A549 (cell line): ENCODE results near the gene FGF8. TPM values are rescaled to one million over a fixed set of nuclear protein-coding genes. Genes with fewer than 3 reads are reported as not detected.

Experiments
- ATAC-seq, 2 experiments: fragments of 200-7000 bp in 1 of 2; fragments of >200 bp in 1 of 2; cut with Nextera tagmentation in 1 of 2; cut with Tn5 transposase in 1 of 2; 3 replicates each; pipeline versions ENCODE4 v1.8.0 to v1.9.1; 2018 to 2020; ENCODE audit warnings: mild to moderate bottlenecking in 1 of 2, moderate library complexity in 1 of 2
- CTCF ChIA-PET: fragments of 300-600 bp; sonication (Branson Sonifier 250); formaldehyde crosslinking; extraction: SDS; loops from one replicate; lab custom pipeline; 2021; ENCODE audit warnings: antibody characterized with exemption, inconsistent platforms; lab: Yijun Ruan, JAX
- POLR2A ChIA-PET: fragments of 350-600 bp; formaldehyde crosslinking; extraction: SDS; loops from one replicate; lab custom pipeline; 2021; ENCODE audit warnings: antibody characterized with exemption, inconsistent platforms; lab: Yijun Ruan, JAX
- DNase-seq, 2 experiments: peaks; one replicate each; pipeline versions ENCODE4 v3.0.0 to v3.0.0-alpha.2; 2011 to 2016; ENCODE audit warnings: low read depth in 1 of 2, low spot score in 1 of 2
- FAIRE-seq: peaks from 2 replicates; lab custom pipeline; 2011; peaks lifted over from hg19 to GRCh38; lab: Jason Lieb, UNC
- H3K27ac ChIP-seq, 2 experiments: fragments of >200 bp; sonication (Bioruptor Twin); formaldehyde crosslinking; 3 replicates each; pipeline ENCODE4 v1.5.1; 2016 to 2017
- H3K4me1 ChIP-seq: fragments of >200 bp; sonication (Bioruptor Twin); formaldehyde crosslinking; 3 replicates; pipeline ENCODE4 v1.6.1; 2016
- H3K4me2 ChIP-seq: fragments of >200 bp; sonication (Bioruptor Twin); formaldehyde crosslinking; 3 replicates; pipeline ENCODE4 v1.6.1; 2016
- H3K4me3 ChIP-seq: fragments of >200 bp; sonication (Bioruptor Twin); formaldehyde crosslinking; 3 replicates; pipeline ENCODE4 v1.5.1; 2016
- H3K9me3 ChIP-seq: fragments of >200 bp; sonication (Bioruptor Twin); formaldehyde crosslinking; 3 replicates; pipeline ENCODE4 v1.6.1; 2016
- BHLHE40 ChIP-seq: IDR thresholded peaks from 2 replicates; pipeline ENCODE4 v1.6.1; 2012; ENCODE audit warnings: low read depth, low read length, inconsistent platforms
- CBX8 ChIP-seq: fragments of 200-600 bp; sonication (generic); IDR thresholded peaks from 2 replicates; pipeline ENCODE4 v1.6.1; 2016
- CHD4 ChIP-seq: fragments of 200-600 bp; sonication (generic); IDR thresholded peaks from 2 replicates; pipeline ENCODE4 v1.6.1; 2016; ENCODE audit warnings: antibody characterized with exemption, mild to moderate bottlenecking, borderline replicate concordance
- EHF ChIP-seq: fragments of 250-450 bp; sonication (Bioruptor Pico); IDR thresholded peaks from 2 replicates; pipeline ENCODE4 v1.5.0; 2020; ENCODE audit warnings: mild to moderate bottlenecking
- ESRRA ChIP-seq: fragments of 150-350 bp; IDR thresholded peaks from 2 replicates; pipeline ENCODE4 v1.6.1; 2014; ENCODE audit warnings: mild to moderate bottlenecking, low read length, borderline replicate concordance
- GATA3 ChIP-seq: IDR thresholded peaks from 2 replicates; pipeline ENCODE4 v1.6.1; 2012; ENCODE audit warnings: borderline replicate concordance
- HEYL ChIP-seq: fragments of 250-450 bp; sonication (Bioruptor Pico); IDR thresholded peaks from 2 replicates; pipeline ENCODE4 v1.8.0; 2021; ENCODE audit warnings: mild to moderate bottlenecking, moderate library complexity
- HOXB13 ChIP-seq: fragments of 250-450 bp; sonication (Bioruptor Pico); IDR thresholded peaks from 2 replicates; pipeline ENCODE4 v1.5.0; 2020; ENCODE audit warnings: low read depth, mild to moderate bottlenecking, moderate library complexity
- JUN ChIP-seq, 2 experiments: fragments of >200 bp; sonication (Bioruptor Twin); formaldehyde crosslinking; IDR thresholded peaks; 2 replicates in 1 of 2; 3 replicates in 1 of 2; pipeline ENCODE4 v1.6.1; 2016 to 2017
- MAFK ChIP-seq: fragments of 450-650 bp; IDR thresholded peaks from 2 replicates; pipeline ENCODE4 v1.6.1; 2014; ENCODE audit not compliant: partially characterized antibody
- MYC ChIP-seq: IDR thresholded peaks from 2 replicates; pipeline ENCODE4 v1.6.1; 2012; ENCODE audit warnings: mild to moderate bottlenecking, inconsistent platforms, low read length, improper control_type of control experiment, borderline replicate concordance
- NFE2L2 ChIP-seq: fragments of 150-350 bp; conservative IDR thresholded peaks from 2 replicates; pipeline ENCODE4 v1.6.1; 2014; ENCODE audit warnings: low read length
- NPAS2 ChIP-seq: fragments of 250-450 bp; sonication (Bioruptor Pico); IDR thresholded peaks from 2 replicates; pipeline ENCODE4 v1.8.0; 2022; ENCODE audit warnings: mild to moderate bottlenecking, moderate library complexity, borderline replicate concordance
- NR3C1 ChIP-seq: fragments of >200 bp; sonication (Bioruptor Twin); formaldehyde crosslinking; IDR thresholded peaks from 3 replicates; pipeline ENCODE4 v1.6.1; 2017
- POLR2A ChIP-seq: IDR thresholded peaks from 2 replicates; pipeline ENCODE4 v1.6.1; 2012; ENCODE audit warnings: mild to moderate bottlenecking, low read length
- POLR2AphosphoS2 ChIP-seq: conservative IDR thresholded peaks from 2 replicates; pipeline ENCODE4 v1.6.1; 2012; ENCODE audit warnings: low read length, improper control_type of control experiment, inconsistent platforms
- RAD21 ChIP-seq, 2 experiments: fragments of >200 bp in 1 of 2; sonication (Bioruptor Twin) in 1 of 2; formaldehyde crosslinking in 1 of 2; IDR thresholded peaks in 1 of 2; conservative IDR thresholded peaks in 1 of 2; 2 replicates in 1 of 2; 3 replicates in 1 of 2; pipeline ENCODE4 v1.6.1; 2012 to 2018; ENCODE audit warnings: inconsistent platforms in 1 of 2
- RNF2 ChIP-seq: fragments of 200-600 bp; sonication (generic); IDR thresholded peaks from 2 replicates; pipeline ENCODE4 v1.6.1; 2016; ENCODE audit warnings: low read depth, mild to moderate bottlenecking, antibody characterized with exemption, moderate library complexity, borderline replicate concordance
- SMC3 ChIP-seq: fragments of >200 bp; sonication (Bioruptor Twin); formaldehyde crosslinking; IDR thresholded peaks from 3 replicates; pipeline ENCODE4 v1.6.1; 2018; ENCODE audit warnings: inconsistent platforms
- SREBF2 ChIP-seq: fragments of 450-650 bp; IDR thresholded peaks from 2 replicates; pipeline ENCODE4 v1.6.1; 2014; ENCODE audit warnings: mild to moderate bottlenecking, moderate library complexity
- TP53 ChIP-seq: fragments of 250-450 bp; sonication (Bioruptor Pico); IDR thresholded peaks from 2 replicates; pipeline ENCODE4 v1.5.0; 2021; ENCODE audit warnings: mild to moderate bottlenecking, moderate library complexity
- ZNF302 ChIP-seq: fragments of 250-450 bp; sonication (Bioruptor Pico); IDR thresholded peaks from 2 replicates; pipeline ENCODE4 v1.9.0; 2021; ENCODE audit warnings: inconsistent platforms, mild to moderate bottlenecking, moderate library complexity
- WGBS: methylation state at CpG from one replicate; pipeline ENCODE4 v1.1.6; 2017; ENCODE audit errors: missing lambda C conversion rate; 5-methylcytosine and 5-hydroxymethylcytosine counted together
- polyA plus RNA-seq, 4 experiments: library from polyadenylated mRNA; depleted of rRNA in 3 of 4; stranded (reverse); fragments of >200 nt; fragmentation: RNase III in 1 of 4; extraction: RNeasy Plus Mini Kit Qiagen cat#74134 plus additional on column Dnase treatment in 1 of 4; gene quantifications; 2 replicates in 3 of 4; 3 replicates in 1 of 4; pipeline ENCODE4 v1.2.3, GENCODE V29; 2011 to 2017
- TF ChIP-seq, protein P1 (sequence below): fragments of 250-450 bp; sonication (Bioruptor Pico); IDR thresholded peaks from 2 replicates; pipeline ENCODE4 v1.5.0; 2020; ENCODE audit warnings: low read depth, mild to moderate bottlenecking, moderate library complexity
- TF ChIP-seq, protein P2 (sequence below): fragments of 450-650 bp; IDR thresholded peaks from 2 replicates; pipeline ENCODE4 v1.6.1; 2014; ENCODE audit warnings: antibody characterized with exemption
- TF ChIP-seq, protein P3 (sequence below): IDR thresholded peaks from 2 replicates; pipeline ENCODE4 v1.6.1; 2012; ENCODE audit warnings: low read depth, borderline replicate concordance
- TF ChIP-seq, protein P4 (sequence below): IDR thresholded peaks from 2 replicates; pipeline ENCODE4 v1.6.1; 2012

Gene FGF8
- polyA plus RNA-seq, 2 of the 4 experiments (the other 2 are of a cell fraction), result 0.12 TPM; not detected in 1

DNA sequence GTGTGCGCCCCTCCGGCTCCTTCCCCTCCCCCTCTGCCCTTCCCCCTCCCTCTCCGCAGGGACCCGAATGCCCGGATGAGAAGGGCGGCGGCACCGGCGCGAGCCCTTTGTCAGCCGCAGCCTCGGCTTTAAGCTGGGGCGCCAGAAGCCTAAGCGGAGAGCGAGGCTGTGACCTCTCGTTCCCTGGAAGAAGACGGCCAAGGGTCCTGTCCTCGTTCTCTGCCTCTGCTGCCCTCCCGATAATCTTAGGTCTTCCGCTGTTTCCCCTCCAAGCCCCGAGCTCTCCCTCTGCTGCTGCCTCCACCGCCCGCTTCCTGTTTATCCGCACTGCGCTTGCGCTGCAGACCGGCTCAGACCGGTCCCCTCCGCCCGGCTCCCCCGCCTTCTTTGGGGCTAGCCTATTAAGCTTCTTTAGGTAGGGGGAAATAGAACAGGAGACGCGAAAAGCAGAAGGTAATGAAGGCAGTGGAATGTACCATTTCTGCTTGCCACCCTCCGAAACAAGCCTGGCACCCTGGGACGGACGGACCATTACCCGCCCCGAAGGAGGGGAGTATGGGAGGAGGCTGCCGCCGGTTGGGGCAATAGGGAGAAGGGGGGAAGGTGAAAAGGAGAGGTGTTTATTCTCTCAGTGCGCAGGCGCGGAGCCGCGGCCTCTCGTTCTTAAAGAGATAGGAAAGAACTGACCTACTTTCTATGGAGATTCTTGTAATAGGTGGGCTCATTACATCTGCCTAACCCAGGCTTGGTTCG lies 42.4 kb upstream of the FGF8 start, which contains the start of gene OGA (continued):
- no peak for TF ChIP-seq NR3C1
- TF ChIP-seq EHF, result no peak
- no peak for TF ChIP-seq HOXB13 (CRISPR knock-in tag)
- no peak for TF ChIP-seq MYC
- peak; percentile 86 for TF ChIP-seq POLR2A
- peak; percentile 91 for TF ChIP-seq BHLHE40
- TF ChIP-seq, protein P1, sequence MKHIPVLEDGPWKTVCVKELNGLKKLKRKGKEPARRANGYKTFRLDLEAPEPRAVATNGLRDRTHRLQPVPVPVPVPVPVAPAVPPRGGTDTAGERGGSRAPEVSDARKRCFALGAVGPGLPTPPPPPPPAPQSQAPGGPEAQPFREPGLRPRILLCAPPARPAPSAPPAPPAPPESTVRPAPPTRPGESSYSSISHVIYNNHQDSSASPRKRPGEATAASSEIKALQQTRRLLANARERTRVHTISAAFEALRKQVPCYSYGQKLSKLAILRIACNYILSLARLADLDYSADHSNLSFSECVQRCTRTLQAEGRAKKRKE (CRISPR knock-in tag), result no peak
- TF ChIP-seq GATA3, result peak; percentile 91
- TF ChIP-seq, protein P2, sequence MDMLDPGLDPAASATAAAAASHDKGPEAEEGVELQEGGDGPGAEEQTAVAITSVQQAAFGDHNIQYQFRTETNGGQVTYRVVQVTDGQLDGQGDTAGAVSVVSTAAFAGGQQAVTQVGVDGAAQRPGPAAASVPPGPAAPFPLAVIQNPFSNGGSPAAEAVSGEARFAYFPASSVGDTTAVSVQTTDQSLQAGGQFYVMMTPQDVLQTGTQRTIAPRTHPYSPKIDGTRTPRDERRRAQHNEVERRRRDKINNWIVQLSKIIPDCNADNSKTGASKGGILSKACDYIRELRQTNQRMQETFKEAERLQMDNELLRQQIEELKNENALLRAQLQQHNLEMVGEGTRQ, result no peak
- TF ChIP-seq ESRRA, result no peak
- no peak for TF ChIP-seq HEYL (CRISPR knock-in tag)
- peak; percentile 76 to 93; a peak in 4 of 5 replicates for TF ChIP-seq JUN (IDR thresholded peaks at IDR 0.05)
- TF ChIP-seq POLR2AphosphoS2, result no peak
- TF ChIP-seq, all 56 proteins: peak for 15

DNA sequence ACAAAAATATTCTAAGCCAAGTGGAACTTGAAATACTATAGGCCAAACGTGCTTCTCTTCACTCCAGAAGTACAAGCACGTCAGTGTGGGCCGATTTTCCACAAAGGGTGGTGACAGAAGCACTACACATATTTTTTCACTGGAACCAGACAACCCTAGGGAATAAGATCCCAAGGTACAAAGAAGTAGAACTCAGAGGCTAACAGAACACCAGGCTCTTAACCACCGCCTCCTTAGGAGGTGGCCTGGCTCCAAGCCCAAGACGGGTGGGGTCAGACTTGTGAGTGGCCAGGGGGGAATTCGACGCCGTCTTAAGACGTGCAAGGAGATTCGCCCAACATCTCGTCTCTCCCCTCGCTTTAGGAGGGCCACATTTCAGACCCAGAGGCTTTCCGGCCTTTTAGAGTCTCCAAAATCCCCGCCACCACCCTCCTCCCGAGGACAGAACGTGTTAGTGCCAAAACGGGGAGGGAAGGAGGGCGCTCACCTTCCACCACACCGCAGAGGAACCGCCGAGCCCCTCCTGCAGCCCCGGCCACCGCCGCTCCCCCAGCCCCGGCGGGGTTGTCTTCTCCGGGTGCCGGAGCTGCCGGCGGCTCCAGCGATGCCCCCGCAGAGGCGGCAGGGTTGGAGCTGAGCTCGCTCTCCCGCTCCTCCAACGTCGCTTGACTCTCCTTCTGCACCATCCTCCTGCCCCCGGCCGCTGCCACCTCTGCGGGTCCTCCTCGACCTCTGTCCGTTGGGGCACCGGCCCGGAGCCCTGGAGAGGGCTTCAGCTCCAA lies 41.6 kb upstream of the FGF8 start:
- no peak for FAIRE-seq
- Histone ChIP-seq H3K4me3 (peak overlapping the region; percentile 96), H3K9me3 (no peaks in the 10 kb centered on the region), H3K4me2 (peak overlapping the region; percentile 89), H3K4me1 (peaks cover 30% of the 10 kb centered on the region), H3K27ac (peak overlapping the region; percentile 95 to 97)
- CTCF ChIA-PET, result interaction anchor here (0.6 to 5.6 kb wide), 12 partner anchors 8 to 193 kb away, joined by 3 to 47 read pairs (median 4); no protein-coding TSS in a partner anchor
- POLR2A ChIA-PET, result interaction anchor here (0.6 to 2.0 kb wide), 20 partner anchors 10 to 463 kb away, joined by 3 to 24 read pairs (median 4); partner anchors contain the start of genes ARMH3, BTRC, KCNIP2 and NOLC1
- peak; percentile 63 to 75 for ATAC-seq
- DNase-seq, result peak; percentile 74 to 91
- 1% methylated on average over 31 of the region's 44 CpGs for WGBS
- TF ChIP-seq JUN (IDR thresholded peaks at IDR 0.05), result 0 out of 5 replicates have a peak, but pooled peaks of 1 of the 2 experiments have one; percentile 6
- TF ChIP-seq TP53 (CRISPR knock-in tag), result 0 out of 2 replicates have a peak, but pooled peaks have one; percentile 24
- no peak for TF ChIP-seq ESRRA

DNA sequence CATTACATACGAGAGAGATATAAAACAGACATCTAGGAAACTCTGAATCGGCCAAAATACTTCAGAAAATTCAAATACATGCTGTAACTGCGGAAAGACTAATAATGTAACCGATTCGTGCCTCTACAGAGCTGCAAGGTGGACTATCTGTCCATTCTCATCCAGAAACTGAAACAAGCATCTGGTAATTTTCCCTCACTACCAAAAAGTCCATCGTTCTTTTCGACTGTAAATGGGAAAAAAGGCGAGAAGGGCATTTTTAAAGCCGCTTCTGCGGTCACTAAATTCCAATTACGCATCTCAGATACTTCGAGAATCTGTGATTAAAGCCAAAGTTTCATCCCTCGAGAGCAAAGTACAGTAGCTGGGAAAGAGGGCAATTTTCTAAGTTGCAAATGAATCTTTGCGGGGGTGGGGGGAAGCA lies 41.0 kb upstream of the FGF8 start:
- WGBS, result 2% methylated on average over 14 of the region's 14 CpGs
- H3K4me1 ChIP-seq, result peaks cover 30% of the 10 kb centered on the region
- DNase-seq, result no peak

More for the DNA sequence above, 41.0 kb upstream of the FGF8 start:
- ChIA-PET POLR2A (interaction anchor here (2.0 kb wide), 1 partner anchor 34 kb away, joined by 24 read pairs; the partner anchor contains the start of gene NPM3), CTCF (interaction anchor here (1.0 kb wide), 2 partner anchors 11 to 193 kb away, joined by 3 to 5 read pairs; no protein-coding TSS in a partner anchor)
- H3K4me3 ChIP-seq, result peak overlapping the region; percentile 96
- H3K9me3 ChIP-seq, result no peaks in the 10 kb centered on the region
- FAIRE-seq, result no peak
- peak overlapping the region; percentile 89 for H3K4me2 ChIP-seq
- H3K27ac ChIP-seq, result peak overlapping the region; percentile 95 to 97
- TF ChIP-seq TP53 (CRISPR knock-in tag), result no peak
- no peak for TF ChIP-seq RNF2
- TF ChIP-seq NPAS2, result no peak
- TF ChIP-seq MYC, result no peak
- TF ChIP-seq ZNF302 (CRISPR knock-in tag), result no peak
- TF ChIP-seq CHD4, result no peak
- TF ChIP-seq MAFK, result no peak
- TF ChIP-seq SREBF2, result no peak
- no peak for TF ChIP-seq JUN (IDR thresholded peaks at IDR 0.05)
- no peak for TF ChIP-seq CBX8
- TF ChIP-seq NFE2L2, result no peak
- no peak for TF ChIP-seq SMC3
- TF ChIP-seq, protein P3, sequence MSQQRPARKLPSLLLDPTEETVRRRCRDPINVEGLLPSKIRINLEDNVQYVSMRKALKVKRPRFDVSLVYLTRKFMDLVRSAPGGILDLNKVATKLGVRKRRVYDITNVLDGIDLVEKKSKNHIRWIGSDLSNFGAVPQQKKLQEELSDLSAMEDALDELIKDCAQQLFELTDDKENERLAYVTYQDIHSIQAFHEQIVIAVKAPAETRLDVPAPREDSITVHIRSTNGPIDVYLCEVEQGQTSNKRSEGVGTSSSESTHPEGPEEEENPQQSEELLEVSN, result no peak
- no peak for TF ChIP-seq ESRRA
- TF ChIP-seq RAD21 (conservative IDR thresholded peaks at IDR 0.05 in 1 of 2, IDR thresholded peaks at IDR 0.05 in 1 of 2), result no peak
- TF ChIP-seq, protein P4, sequence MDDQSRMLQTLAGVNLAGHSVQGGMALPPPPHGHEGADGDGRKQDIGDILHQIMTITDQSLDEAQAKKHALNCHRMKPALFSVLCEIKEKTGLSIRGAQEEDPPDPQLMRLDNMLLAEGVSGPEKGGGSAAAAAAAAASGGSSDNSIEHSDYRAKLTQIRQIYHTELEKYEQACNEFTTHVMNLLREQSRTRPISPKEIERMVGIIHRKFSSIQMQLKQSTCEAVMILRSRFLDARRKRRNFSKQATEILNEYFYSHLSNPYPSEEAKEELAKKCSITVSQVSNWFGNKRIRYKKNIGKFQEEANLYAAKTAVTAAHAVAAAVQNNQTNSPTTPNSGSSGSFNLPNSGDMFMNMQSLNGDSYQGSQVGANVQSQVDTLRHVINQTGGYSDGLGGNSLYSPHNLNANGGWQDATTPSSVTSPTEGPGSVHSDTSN, result no peak
- TF ChIP-seq, all 56 proteins: peak for 0
- ATAC-seq, result no peak
